LNCaP clone FGC (cell line): ENCODE measurements around the gene PTPRG.

Source experiments
- DNase-seq: peaks from one replicate; pipeline ENCODE4 v3.0.0-alpha.2; 2011; ENCODE audit warnings: low read depth
- H3K4me3 ChIP-seq: 2 replicates; pipeline ENCODE4 v1.5.1; 2011; ENCODE audit warnings: mild to moderate bottlenecking, low read depth, low read length, control low read depth
- TF ChIP-seq, protein P1 (sequence below): IDR thresholded peaks from 2 replicates; pipeline ENCODE4 v1.5.1; 2012; ENCODE audit warnings: mild to moderate bottlenecking; ENCODE audit not compliant: control insufficient read depth, insufficient read depth; ENCODE audit errors: extremely low read depth

PTPRG gene

DNA sequence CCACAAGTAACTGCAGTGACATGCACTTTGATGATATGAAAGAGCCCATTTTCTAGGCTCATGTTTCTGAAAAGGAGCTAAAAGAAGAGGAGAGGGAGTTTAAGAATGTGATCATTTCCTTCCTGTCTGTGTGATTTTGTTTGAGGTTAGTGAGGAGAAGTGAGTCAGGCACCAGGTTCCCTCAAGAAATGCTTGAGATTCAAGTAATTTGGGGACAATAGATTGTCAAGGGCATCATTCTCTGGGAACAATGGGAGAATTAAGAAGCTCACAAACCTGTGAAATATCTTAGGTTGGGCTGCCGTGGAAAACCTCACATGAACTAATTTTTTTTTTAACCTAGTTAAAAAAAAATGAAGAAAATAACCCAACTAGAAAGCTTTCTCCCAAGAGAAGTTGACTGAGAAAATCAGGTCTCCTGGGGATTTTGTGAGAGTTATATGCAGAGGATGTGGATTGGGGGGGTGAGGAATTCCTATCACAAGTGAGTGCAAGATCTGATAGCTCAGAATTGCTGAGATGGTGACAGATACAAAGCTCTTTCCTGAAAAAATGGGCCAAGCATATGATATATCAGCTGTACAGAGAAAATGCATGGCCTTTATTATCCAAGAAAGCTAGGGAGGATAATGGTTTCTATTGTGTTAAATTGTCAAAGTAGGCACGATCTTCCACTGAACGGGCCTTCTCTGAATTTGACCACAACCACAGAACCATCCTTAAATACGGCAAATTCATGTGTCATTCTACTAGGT, 608.7 kb downstream of the PTPRG start:
- TF ChIP-seq, protein P1, sequence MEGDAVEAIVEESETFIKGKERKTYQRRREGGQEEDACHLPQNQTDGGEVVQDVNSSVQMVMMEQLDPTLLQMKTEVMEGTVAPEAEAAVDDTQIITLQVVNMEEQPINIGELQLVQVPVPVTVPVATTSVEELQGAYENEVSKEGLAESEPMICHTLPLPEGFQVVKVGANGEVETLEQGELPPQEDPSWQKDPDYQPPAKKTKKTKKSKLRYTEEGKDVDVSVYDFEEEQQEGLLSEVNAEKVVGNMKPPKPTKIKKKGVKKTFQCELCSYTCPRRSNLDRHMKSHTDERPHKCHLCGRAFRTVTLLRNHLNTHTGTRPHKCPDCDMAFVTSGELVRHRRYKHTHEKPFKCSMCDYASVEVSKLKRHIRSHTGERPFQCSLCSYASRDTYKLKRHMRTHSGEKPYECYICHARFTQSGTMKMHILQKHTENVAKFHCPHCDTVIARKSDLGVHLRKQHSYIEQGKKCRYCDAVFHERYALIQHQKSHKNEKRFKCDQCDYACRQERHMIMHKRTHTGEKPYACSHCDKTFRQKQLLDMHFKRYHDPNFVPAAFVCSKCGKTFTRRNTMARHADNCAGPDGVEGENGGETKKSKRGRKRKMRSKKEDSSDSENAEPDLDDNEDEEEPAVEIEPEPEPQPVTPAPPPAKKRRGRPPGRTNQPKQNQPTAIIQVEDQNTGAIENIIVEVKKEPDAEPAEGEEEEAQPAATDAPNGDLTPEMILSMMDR: no peak
- H3K4me3 ChIP-seq: no peak overlapping the region
- no peak for DNase-seq

DNA sequence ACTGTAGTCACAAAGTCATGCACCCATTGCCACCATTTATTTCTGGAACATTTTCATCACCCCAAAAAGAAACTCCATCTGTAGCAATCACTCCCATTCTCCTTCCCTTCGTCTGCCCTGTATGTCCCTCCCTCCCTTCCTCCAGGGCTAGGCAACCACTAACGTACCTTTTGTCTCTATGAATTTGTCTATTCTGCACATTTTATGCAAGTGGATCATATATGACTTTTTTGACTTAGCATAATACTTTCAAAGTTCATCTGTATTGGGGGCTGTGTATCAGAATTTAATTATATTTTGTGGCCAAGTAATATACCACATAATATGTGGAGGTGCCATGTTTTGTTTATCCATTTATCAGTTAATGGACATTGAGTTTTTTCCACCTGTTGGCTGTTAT, 610.4 kb downstream of the PTPRG start:
- H3K4me3 ChIP-seq: no peak overlapping the region
- TF ChIP-seq, protein P1: no peak
- DNase-seq: no peak

DNA sequence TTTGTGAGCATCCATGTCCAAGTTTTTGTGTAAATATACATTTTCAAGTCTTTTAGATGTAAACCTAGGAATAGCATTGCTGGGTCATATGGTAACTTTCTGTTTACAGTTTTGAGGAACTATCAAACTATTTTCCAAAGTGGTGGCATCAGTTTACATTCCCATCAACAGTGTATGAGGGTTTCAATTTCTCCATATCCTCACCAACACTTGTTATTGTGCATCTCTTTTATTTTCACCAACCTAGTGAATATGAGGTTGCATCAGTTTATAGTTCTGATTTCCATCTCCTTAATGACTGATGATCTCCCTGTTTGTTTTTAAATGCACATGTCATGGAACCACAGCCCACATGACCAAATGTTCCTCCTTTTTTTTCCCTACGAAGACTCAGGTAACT, 610.8 kb downstream of the PTPRG start:
- no peak overlapping the region for H3K4me3 ChIP-seq
- no peak for DNase-seq
- TF ChIP-seq, protein P1: no peak

DNA sequence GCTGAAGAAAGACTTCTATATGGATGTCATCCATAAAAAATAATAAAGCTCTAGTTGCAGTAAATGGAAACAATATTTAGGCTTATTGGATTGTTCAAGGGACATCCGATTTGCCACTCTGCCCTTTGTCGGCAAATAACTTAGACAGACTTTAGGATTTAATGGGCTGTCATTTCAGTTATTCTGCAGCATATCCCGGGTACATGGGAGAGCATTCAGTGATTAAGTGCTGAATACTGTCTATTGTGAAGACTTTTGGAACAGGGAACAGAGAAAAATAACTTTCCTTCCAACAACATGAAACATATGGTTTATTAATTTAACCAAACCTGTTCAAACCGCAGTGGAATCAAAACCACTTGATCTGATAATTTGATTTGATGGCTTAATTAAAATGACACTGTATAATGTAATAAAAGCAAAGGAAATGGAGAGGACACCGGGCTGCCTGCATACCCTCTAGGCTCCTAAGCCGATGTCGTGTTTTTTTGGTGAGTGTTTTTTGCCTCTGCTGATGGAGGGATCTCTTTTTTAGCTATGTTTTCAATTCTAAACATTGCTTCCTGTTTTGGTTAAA, 612.7 kb downstream of the PTPRG start:
- no peak for DNase-seq
- TF ChIP-seq, protein P1: no peak
- H3K4me3 ChIP-seq: no peak overlapping the region

DNA sequence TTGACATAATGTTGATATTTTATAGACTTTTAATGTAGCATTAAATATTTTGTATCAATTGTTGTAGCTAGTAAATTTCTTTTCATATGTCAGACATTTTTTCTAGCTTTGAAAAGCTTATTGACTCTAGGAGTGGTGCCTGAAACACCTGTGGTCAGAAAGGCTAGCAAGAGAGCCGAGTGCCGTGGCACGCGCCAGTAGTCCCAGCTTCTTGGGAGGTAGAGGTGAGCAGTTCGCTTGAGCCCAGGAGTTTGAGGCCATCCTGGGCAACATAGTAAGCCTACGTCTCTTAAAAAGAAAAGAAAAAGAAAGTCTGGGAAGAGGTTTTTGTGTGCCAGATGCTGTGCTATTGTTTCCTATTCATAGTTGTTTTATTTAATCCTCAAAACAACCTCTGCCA, 613.8 kb downstream of the PTPRG start:
- H3K4me3 ChIP-seq: no peak overlapping the region
- DNase-seq: no peak
- TF ChIP-seq, protein P1: no peak

DNA sequence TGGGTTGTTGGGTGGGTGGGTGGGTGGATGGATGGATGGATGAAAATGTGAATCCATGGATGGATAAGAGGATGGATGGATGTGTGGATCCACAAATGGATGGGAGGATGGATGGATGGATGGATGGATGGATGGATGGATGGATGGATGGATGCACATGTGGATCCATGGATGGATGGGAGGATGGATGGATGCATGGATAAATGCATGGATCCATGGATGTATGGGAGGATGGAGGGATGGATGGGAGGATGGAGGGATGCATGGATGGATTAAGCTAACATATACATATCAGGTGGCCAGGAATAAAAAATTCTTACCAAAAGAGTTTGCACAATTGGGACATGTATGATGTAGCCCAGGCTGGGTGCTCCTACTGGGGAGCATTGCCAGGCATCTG, 616.7 kb downstream of the PTPRG start:
- TF ChIP-seq, protein P1: no peak
- H3K4me3 ChIP-seq: no peak overlapping the region
- no peak for DNase-seq
